WTC11 (cell line): ENCODE data around the gene DLL4.

Experiments used
- ATF2 ChIP-seq: sonication (generic); formaldehyde crosslinking; IDR thresholded peaks from 2 replicates; pipeline ENCODE4 v1.8.1; 2022; ENCODE audit warnings: low read depth, missing genetic modification reagents, borderline replicate concordance
- CREB1 ChIP-seq: sonication (generic); formaldehyde crosslinking; IDR thresholded peaks from 2 replicates; pipeline ENCODE4 v1.8.0; 2023; ENCODE audit warnings: mild to moderate bottlenecking, missing genetic modification reagents
- CREM ChIP-seq: sonication (generic); formaldehyde crosslinking; IDR thresholded peaks from 2 replicates; pipeline ENCODE4 v1.8.1; 2022; ENCODE audit warnings: mild to moderate bottlenecking, missing genetic modification reagents, moderate library complexity
- E2F1 ChIP-seq: sonication (generic); formaldehyde crosslinking; IDR thresholded peaks from 2 replicates; pipeline ENCODE4 v1.8.0; 2022; ENCODE audit warnings: mild to moderate bottlenecking, missing genetic modification reagents
- E2F5 ChIP-seq: sonication (generic); formaldehyde crosslinking; IDR thresholded peaks from 2 replicates; pipeline ENCODE4 v1.8.1; 2022; ENCODE audit warnings: mild to moderate bottlenecking, moderate library complexity, missing genetic modification reagents
- ESRRA ChIP-seq: sonication (generic); formaldehyde crosslinking; IDR thresholded peaks from 2 replicates; pipeline ENCODE4 v1.8.1; 2022; ENCODE audit warnings: mild to moderate bottlenecking, missing genetic modification reagents, borderline replicate concordance
- ETV6 ChIP-seq: sonication (generic); formaldehyde crosslinking; IDR thresholded peaks from 2 replicates; pipeline ENCODE4 v1.8.1; 2022; ENCODE audit warnings: mild to moderate bottlenecking, missing genetic modification reagents
- IRF1 ChIP-seq: sonication (generic); formaldehyde crosslinking; IDR thresholded peaks from 2 replicates; pipeline ENCODE4 v1.8.0; 2023; ENCODE audit warnings: missing genetic modification reagents
- NR1H2 ChIP-seq: sonication (generic); formaldehyde crosslinking; IDR thresholded peaks from 2 replicates; pipeline ENCODE4 v1.9.0; 2021; ENCODE audit warnings: mild to moderate bottlenecking, moderate library complexity, missing genetic modification reagents
- TP53 ChIP-seq: sonication (generic); formaldehyde crosslinking; IDR thresholded peaks from 2 replicates; pipeline ENCODE4 v1.8.1; 2023; ENCODE audit warnings: mild to moderate bottlenecking, missing genetic modification reagents
- USF1 ChIP-seq: sonication (generic); formaldehyde crosslinking; IDR thresholded peaks from 2 replicates; pipeline ENCODE4 v1.8.0; 2022; ENCODE audit warnings: mild to moderate bottlenecking, missing genetic modification reagents
- TF ChIP-seq, protein P1 (sequence below): fragments of 200-600 bp; IDR thresholded peaks from 2 replicates; pipeline ENCODE4 v1.8.0; 2022; ENCODE audit warnings: antibody characterized with exemption
- TF ChIP-seq, protein P2 (sequence below): sonication (generic); formaldehyde crosslinking; IDR thresholded peaks from 2 replicates; pipeline ENCODE4 v1.8.0; 2022; ENCODE audit warnings: mild to moderate bottlenecking, missing genetic modification reagents

- TF ChIP-seq, protein P1, sequence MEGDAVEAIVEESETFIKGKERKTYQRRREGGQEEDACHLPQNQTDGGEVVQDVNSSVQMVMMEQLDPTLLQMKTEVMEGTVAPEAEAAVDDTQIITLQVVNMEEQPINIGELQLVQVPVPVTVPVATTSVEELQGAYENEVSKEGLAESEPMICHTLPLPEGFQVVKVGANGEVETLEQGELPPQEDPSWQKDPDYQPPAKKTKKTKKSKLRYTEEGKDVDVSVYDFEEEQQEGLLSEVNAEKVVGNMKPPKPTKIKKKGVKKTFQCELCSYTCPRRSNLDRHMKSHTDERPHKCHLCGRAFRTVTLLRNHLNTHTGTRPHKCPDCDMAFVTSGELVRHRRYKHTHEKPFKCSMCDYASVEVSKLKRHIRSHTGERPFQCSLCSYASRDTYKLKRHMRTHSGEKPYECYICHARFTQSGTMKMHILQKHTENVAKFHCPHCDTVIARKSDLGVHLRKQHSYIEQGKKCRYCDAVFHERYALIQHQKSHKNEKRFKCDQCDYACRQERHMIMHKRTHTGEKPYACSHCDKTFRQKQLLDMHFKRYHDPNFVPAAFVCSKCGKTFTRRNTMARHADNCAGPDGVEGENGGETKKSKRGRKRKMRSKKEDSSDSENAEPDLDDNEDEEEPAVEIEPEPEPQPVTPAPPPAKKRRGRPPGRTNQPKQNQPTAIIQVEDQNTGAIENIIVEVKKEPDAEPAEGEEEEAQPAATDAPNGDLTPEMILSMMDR: no peak
- TF ChIP-seq USF1 (CRISPR knock-in tag): no peak
- no peak for TF ChIP-seq E2F5 (CRISPR knock-in tag)
- no peak for TF ChIP-seq IRF1 (CRISPR knock-in tag)
- no peak for TF ChIP-seq ATF2 (CRISPR knock-in tag)
- no peak for TF ChIP-seq E2F1 (CRISPR knock-in tag)
- no peak for TF ChIP-seq CREM
- TF ChIP-seq TP53 (CRISPR knock-in tag): no peak
- TF ChIP-seq, protein P2, sequence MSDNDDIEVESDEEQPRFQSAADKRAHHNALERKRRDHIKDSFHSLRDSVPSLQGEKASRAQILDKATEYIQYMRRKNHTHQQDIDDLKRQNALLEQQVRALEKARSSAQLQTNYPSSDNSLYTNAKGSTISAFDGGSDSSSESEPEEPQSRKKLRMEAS (CRISPR knock-in tag): no peak
- no peak for TF ChIP-seq NR1H2 (CRISPR knock-in tag)
- no peak for TF ChIP-seq CREB1
- no peak for TF ChIP-seq ETV6
- TF ChIP-seq ESRRA (CRISPR knock-in tag): no peak
Measured at GRCh38 chr15:40960925-40961324, 31.8 kb downstream of the DLL4 start.
